Spleen (tissue), 11 donors: ENCODE measurements around the gene WNT16. TPM values are rescaled to one million over a fixed set of nuclear protein-coding genes. Genes with fewer than 3 reads are reported as not detected.

Source experiments
- DNase-seq: peaks from one replicate; pipeline ENCODE4 v3.0.0-alpha.2; 2020
- H3K27ac ChIP-seq, 8 donors: fragments of 200-600 bp; sonication (generic) in 7 of 8; 1 replicate in 4 of 8; 2 replicates in 4 of 8; pipeline versions ENCODE4 v1.5.0 to v1.8.0; 2016 to 2021; ENCODE audit warnings: inconsistent platforms in 4 of 8, mild to moderate bottlenecking in 4 of 8, moderate library complexity in 1 of 8
- H3K27me3 ChIP-seq, 7 donors: fragments of 200-600 bp; sonication (generic) in 6 of 7; replicated peaks in 1 of 7; 1 replicate in 4 of 7; 2 replicates in 3 of 7; pipeline versions ENCODE4 v1.5.0 to v1.8.0; 2016 to 2021; ENCODE audit warnings: inconsistent platforms in 3 of 7, mild to moderate bottlenecking in 1 of 7
- H3K36me3 ChIP-seq, 6 donors: fragments of 200-600 bp; sonication (generic) in 5 of 6; 1 replicate in 4 of 6; 2 replicates in 2 of 6; pipeline versions ENCODE4 v1.5.0 to v1.8.0; 2016 to 2021; ENCODE audit warnings: inconsistent platforms in 2 of 6
- H3K4me1 ChIP-seq, 6 donors: fragments of 200-600 bp; sonication (generic) in 5 of 6; 1 replicate in 3 of 6; 2 replicates in 3 of 6; pipeline versions ENCODE4 v1.5.0 to v1.8.0; 2016 to 2021; ENCODE audit warnings: inconsistent platforms in 3 of 6
- H3K4me3 ChIP-seq, 8 donors: fragments of 200-600 bp; sonication (generic) in 7 of 8; 1 replicate in 4 of 8; 2 replicates in 4 of 8; pipeline versions ENCODE4 v1.5.0 to v1.8.0; 2016 to 2021; ENCODE audit warnings: inconsistent platforms in 4 of 8, mild to moderate bottlenecking in 4 of 8, moderate library complexity in 2 of 8
- H3K9me3 ChIP-seq, 8 donors: fragments of 200-600 bp; sonication (generic) in 7 of 8; 1 replicate in 4 of 8; 2 replicates in 4 of 8; pipeline versions ENCODE4 v1.5.0 to v1.8.0; 2016 to 2021; ENCODE audit warnings: inconsistent platforms in 4 of 8
- CTCF ChIP-seq, 11 experiments: fragments of 200-600 bp in 7 of 11; fragments of 450-650 bp in 4 of 11; sonication (generic) in 4 of 11; IDR thresholded peaks in 8 of 11; conservative IDR thresholded peaks in 3 of 11; 1 replicate in 7 of 11; 2 replicates in 4 of 11; pipeline versions ENCODE4 v1.4.0 to v1.8.0; 2016 to 2021; ENCODE audit warnings: antibody characterized with exemption in 11 of 11, inconsistent platforms in 4 of 11, mild to moderate bottlenecking in 1 of 11
- POLR2A ChIP-seq, 3 donors: fragments of 450-650 bp; IDR thresholded peaks; one replicate each; pipeline ENCODE4 v1.5.1; 2017; ENCODE audit warnings: antibody characterized with exemption in 3 of 3, mild to moderate bottlenecking in 1 of 3
- POLR2AphosphoS5 ChIP-seq, 3 donors: sonication (generic); formaldehyde crosslinking; IDR thresholded peaks; one replicate each; pipeline ENCODE4 v1.5.1; 2017; ENCODE audit warnings: antibody characterized with exemption in 3 of 3
- WGBS, 5 donors: extraction: QIAGEN DNeasy Blood & Tissue Kit in 3 of 5; methylation state at CpG; one replicate each; pipeline versions ENCODE4 v1.1.5 to v1.1.7; 2013 to 2018; 5-methylcytosine and 5-hydroxymethylcytosine counted together
- intact Hi-C: fragments of 100-400 bp; cut with DNase I; formaldehyde crosslinking; loops from one replicate; pipeline ENCODE4 v1.15.0; 2023; ENCODE audit warnings: low total_unique reads
- polyA plus RNA-seq, 3 donors: library from polyadenylated mRNA; stranded (reverse); fragments of 200-250 nt; gene quantifications; one replicate each; pipeline ENCODE4 v1.2.1, GENCODE V29; 2013
- total RNA-seq, 7 donors: library from RNA; depleted of rRNA in 3 of 7; stranded (reverse); fragments of >200 nt in 3 of 7; fragmentation: NEBNext Ultra II Directional in 4 of 7; extraction: Animal tissue kit (Norgen Biotek cat#: 25700) in 4 of 7; gene quantifications; one replicate each; pipeline versions ENCODE4 v1.1.0 to v1.2.1, GENCODE V29; 2016 to 2021
- donor health status: healthy with polysubstance abuse.
- donor health status: DM: no; HTN: no; CAD: no; lungs with moderate emphysema.
- donor health status: DM: no; HTN: no; CAD: no.
- donor health status: Bipolar disorder and iron deficiency.
- donor health status: healthy.
- donor health status: DM: no; HTN: no; CAD: no.
- donor health status: DM: yes; HTN: yes; CAD: no.

The WNT16 gene
- total and polyA plus RNA-seq, 10 donors = 0.33 to 3.2 (median 0.95) TPM

- no peak for DNase-seq
- Histone ChIP-seq H3K27me3 (no peaks in the 10 kb centered on the region), H3K36me3 (peaks cover 0 to 30% (median 5%) of the 10 kb centered on the region in 6 donors), H3K9me3 (no peaks in the 10 kb centered on the region), H3K4me1 (no peaks in the 10 kb centered on the region), H3K27ac (no peak overlapping the region), H3K4me3 (no peak overlapping the region)
- TF ChIP-seq POLR2A (IDR thresholded peaks at IDR 0.05) (no peak), POLR2AphosphoS5 (IDR thresholded peaks at IDR 0.05) (no peak), CTCF (IDR thresholded peaks at IDR 0.05 in 8 of 11, conservative IDR thresholded peaks at IDR 0.05 in 3 of 11) (no peak)
- intact Hi-C loops = no loop called here
Observed at GRCh38 chr7:121341933-121342332, 13.1 kb downstream of the WNT16 start.

- Histone ChIP-seq H3K4me3 (no peak overlapping the region), H3K4me1 (no peaks in the 10 kb centered on the region), H3K36me3 (peaks cover 0 to 36% (median 8%) of the 10 kb centered on the region in 6 donors), H3K27ac (no peak overlapping the region), H3K27me3 (no peaks in the 10 kb centered on the region), H3K9me3 (no peaks in the 10 kb centered on the region)
- no peak for TF ChIP-seq CTCF (IDR thresholded peaks at IDR 0.05 in 8 of 11, conservative IDR thresholded peaks at IDR 0.05 in 3 of 11)
- no peak for TF ChIP-seq POLR2A (IDR thresholded peaks at IDR 0.05)
- no peak for TF ChIP-seq POLR2AphosphoS5 (IDR thresholded peaks at IDR 0.05)
- intact Hi-C loops = no loop called here
- 92 to 96% (median 95%) methylated on average over 4 of the region's 4 CpGs for WGBS, 5 donors
- no peak for DNase-seq
Observed at GRCh38 chr7:121342631-121343030, 13.8 kb downstream of the WNT16 start.

GRCh38 chr7:121343302-121343701 is 14.5 kb downstream of the WNT16 start:
- no peak overlapping the region for H3K4me3 ChIP-seq
- no peaks in the 10 kb centered on the region for H3K9me3 ChIP-seq
- H3K27me3 ChIP-seq = no peaks in the 10 kb centered on the region
- no peak for DNase-seq
- no peak for TF ChIP-seq CTCF (IDR thresholded peaks at IDR 0.05 in 8 of 11, conservative IDR thresholded peaks at IDR 0.05 in 3 of 11)
- no peak for TF ChIP-seq POLR2AphosphoS5 (IDR thresholded peaks at IDR 0.05)
- no peak for TF ChIP-seq POLR2A (IDR thresholded peaks at IDR 0.05)
- peaks cover 0 to 36% (median 8%) of the 10 kb centered on the region in 6 donors for H3K36me3 ChIP-seq
- intact Hi-C loops = no loop called here
- H3K4me1 ChIP-seq = no peaks in the 10 kb centered on the region
- 78 to 90% (median 80%) methylated on average over 3 of the region's 3 CpGs for WGBS, 5 donors
- H3K27ac ChIP-seq = no peak overlapping the region

GRCh38 chr7:121344093-121344492 is 15.3 kb downstream of the WNT16 start:
- Histone ChIP-seq H3K27ac (no peak overlapping the region), H3K4me1 (no peaks in the 10 kb centered on the region), H3K27me3 (no peaks in the 10 kb centered on the region), H3K9me3 (no peaks in the 10 kb centered on the region), H3K36me3 (peaks cover 0 to 29% (median 8%) of the 10 kb centered on the region in 6 donors), H3K4me3 (no peak overlapping the region)
- TF ChIP-seq CTCF (IDR thresholded peaks at IDR 0.05 in 8 of 11, conservative IDR thresholded peaks at IDR 0.05 in 3 of 11) (no peak), POLR2AphosphoS5 (IDR thresholded peaks at IDR 0.05) (no peak), POLR2A (IDR thresholded peaks at IDR 0.05) (no peak)
- no peak for DNase-seq
- intact Hi-C loops = no loop called here
- WGBS, 5 donors = 83 to 92% (median 88%) methylated on average over 2 of the region's 2 CpGs
